ENCODE results near the gene PPARG.
"Not testable (repeated sequence)": the region's sequence is repeated elsewhere in the genome, so short reads cannot be mapped to it uniquely, and the experiment has no call there.

Gene PPARG

GRCh38 chr3:12454816-12455121 lies 165.9 kb downstream of the PPARG start:
- TF ChIP-seq EZH2phosphoT487 (IDR thresholded peaks at IDR 0.05; ENCODE audit: low read length), result no peak
- TF ChIP-seq CTCF (IDR thresholded peaks at IDR 0.05; ENCODE audit: low read length), result no peak
- TF ChIP-seq EZH2 (optimal IDR thresholded peaks at IDR 0.05; ENCODE audit: low read depth, low read length), result no peak
- Histone ChIP-seq H3K4me1 (ENCODE audit: low read length) (no peaks in the 10 kb centered on the region), H3F3A (ENCODE audit: insufficient read depth, low read length) (no peaks in the 10 kb centered on the region), H3K9ac (ENCODE audit: low read length) (no peak overlapping the region), H3K9me3 (replicated peaks; ENCODE audit: insufficient read depth, low read length) (no peaks in the 10 kb centered on the region), H2AFZ (ENCODE audit: low read length) (no peak overlapping the region), H3K36me3 (replicated peaks; ENCODE audit: insufficient read depth, low read length) (no peaks in the 10 kb centered on the region), H3K9me2 (replicated peaks; ENCODE audit: insufficient read depth, low read length) (no peaks in the 10 kb centered on the region), H3K4me3 (ENCODE audit: low read length) (no peak overlapping the region), H3K79me2 (ENCODE audit: low read length) (no peaks in the 10 kb centered on the region), H4K20me1 (ENCODE audit: insufficient read depth, low read length) (no peaks in the 10 kb centered on the region), H3K4me2 (ENCODE audit: low read depth, low read length) (no peak overlapping the region), H3K27ac (ENCODE audit: low read length) (no peak overlapping the region), H3K27me3 (replicated peaks; ENCODE audit: insufficient read depth, low read length) (no peaks in the 10 kb centered on the region)
- DNase-seq, result no peak

- no peaks in the 10 kb centered on the region for H3K4me1 ChIP-seq (ENCODE audit: low read length)
- TF ChIP-seq CTCF (IDR thresholded peaks at IDR 0.05; ENCODE audit: low read length) (no peak), EZH2phosphoT487 (IDR thresholded peaks at IDR 0.05; ENCODE audit: low read length) (no peak), EZH2 (optimal IDR thresholded peaks at IDR 0.05; ENCODE audit: low read depth, low read length) (no peak)
- no peaks in the 10 kb centered on the region for H3K79me2 ChIP-seq (ENCODE audit: low read length)
- H3F3A ChIP-seq (ENCODE audit: insufficient read depth, low read length), result no peaks in the 10 kb centered on the region
- no peaks in the 10 kb centered on the region for H3K27me3 ChIP-seq (replicated peaks; ENCODE audit: insufficient read depth, low read length)
- no peaks in the 10 kb centered on the region for H4K20me1 ChIP-seq (ENCODE audit: insufficient read depth, low read length)
- H3K9me3 ChIP-seq (replicated peaks; ENCODE audit: insufficient read depth, low read length), result no peaks in the 10 kb centered on the region
- no peak overlapping the region for H3K4me2 ChIP-seq (ENCODE audit: low read depth, low read length)
- no peak overlapping the region for H2AFZ ChIP-seq (ENCODE audit: low read length)
- no peak overlapping the region for H3K9ac ChIP-seq (ENCODE audit: low read length)
- H3K36me3 ChIP-seq (replicated peaks; ENCODE audit: insufficient read depth, low read length), result no peaks in the 10 kb centered on the region
- H3K9me2 ChIP-seq (replicated peaks; ENCODE audit: insufficient read depth, low read length), result no peaks in the 10 kb centered on the region
- H3K27ac ChIP-seq (ENCODE audit: low read length), result no peak overlapping the region
- no peak for DNase-seq
- H3K4me3 ChIP-seq (ENCODE audit: low read length), result no peak overlapping the region
These were observed 166.9 kb downstream of the PPARG start for GRCh38 chr3:12455740-12456139.

GRCh38 chr3:12456441-12456840 lies 167.6 kb downstream of the PPARG start:
- no peak overlapping the region for H3K9ac ChIP-seq (ENCODE audit: low read length)
- TF ChIP-seq EZH2phosphoT487 (IDR thresholded peaks at IDR 0.05; ENCODE audit: low read length) (no peak), EZH2 (optimal IDR thresholded peaks at IDR 0.05; ENCODE audit: low read depth, low read length) (no peak), CTCF (IDR thresholded peaks at IDR 0.05; ENCODE audit: low read length) (no peak)
- H3K79me2 ChIP-seq (ENCODE audit: low read length), result no peaks in the 10 kb centered on the region
- H3K27ac ChIP-seq (ENCODE audit: low read length), result no peak overlapping the region
- no peak overlapping the region for H3K4me3 ChIP-seq (ENCODE audit: low read length)
- no peak overlapping the region for H3K4me2 ChIP-seq (ENCODE audit: low read depth, low read length)
- H3K27me3 ChIP-seq (replicated peaks; ENCODE audit: insufficient read depth, low read length), result no peaks in the 10 kb centered on the region
- H3F3A ChIP-seq (ENCODE audit: insufficient read depth, low read length), result no peaks in the 10 kb centered on the region
- DNase-seq, result no peak
- H2AFZ ChIP-seq (ENCODE audit: low read length), result no peak overlapping the region
- no peaks in the 10 kb centered on the region for H3K9me3 ChIP-seq (replicated peaks; ENCODE audit: insufficient read depth, low read length)
- H3K36me3 ChIP-seq (replicated peaks; ENCODE audit: insufficient read depth, low read length), result no peaks in the 10 kb centered on the region
- H4K20me1 ChIP-seq (ENCODE audit: insufficient read depth, low read length), result no peaks in the 10 kb centered on the region
- H3K9me2 ChIP-seq (replicated peaks; ENCODE audit: insufficient read depth, low read length), result no peaks in the 10 kb centered on the region
- H3K4me1 ChIP-seq (ENCODE audit: low read length), result no peaks in the 10 kb centered on the region

- H3K4me2 ChIP-seq (ENCODE audit: low read depth, low read length); H3K27me3 ChIP-seq (replicated peaks; ENCODE audit: insufficient read depth, low read length); H3F3A ChIP-seq (ENCODE audit: insufficient read depth, low read length); H3K27ac ChIP-seq (ENCODE audit: low read length); H4K20me1 ChIP-seq (ENCODE audit: insufficient read depth, low read length); H2AFZ ChIP-seq (ENCODE audit: low read length); H3K4me3 ChIP-seq (ENCODE audit: low read length); DNase-seq; H3K4me1 ChIP-seq (ENCODE audit: low read length); H3K36me3 ChIP-seq (replicated peaks; ENCODE audit: insufficient read depth, low read length); H3K9me3 ChIP-seq (replicated peaks; ENCODE audit: insufficient read depth, low read length); H3K9ac ChIP-seq (ENCODE audit: low read length); H3K79me2 ChIP-seq (ENCODE audit: low read length); H3K9me2 ChIP-seq (replicated peaks; ENCODE audit: insufficient read depth, low read length): not testable (repeated sequence)
These were observed 168.5 kb downstream of the PPARG start for GRCh38 chr3:12457380-12457779.

Data from MM.1S (cell line).